Suppressor macrophage treated with lipopolysaccharide for 1 hour (primary cell): ENCODE results near the gene KRT39.
A peak's percentile ranks its signal among the peaks of the same experiment; 100 is the strongest.
"Not testable (repeated sequence)": the region's sequence is repeated elsewhere in the genome, so short reads cannot be mapped to it uniquely, and the experiment has no call there.

ENCODE experiments used
- DNase-seq, 3 donors: peaks; one replicate each; pipeline ENCODE4 v3.0.0-alpha.2; 2020 to 2022

Gene KRT39

GRCh38 chr17:40966848-40967247 lies at the start of gene KRT39:
KRT39 (minus strand) TSS chr17:40966948; CDS start chr17:40966856, 92 bp downstream.
- no peak for DNase-seq

GRCh38 chr17:41015454-41015853 lies 48.7 kb upstream of the KRT39 start:
- no peak for DNase-seq

- no peak for DNase-seq
These were observed 46.9 kb upstream of the KRT39 start for GRCh38 chr17:41013606-41014005.

GRCh38 chr17:41013181-41013580 lies 46.4 kb upstream of the KRT39 start:
- no peak for DNase-seq

- DNase-seq: no peak
These were observed 45.8 kb upstream of the KRT39 start for GRCh38 chr17:41012326-41013120.

GRCh38 chr17:41010441-41010840 lies 43.7 kb upstream of the KRT39 start:
- no peak for DNase-seq

GRCh38 chr17:41009936-41010335 lies 43.2 kb upstream of the KRT39 start:
- DNase-seq: no peak

GRCh38 chr17:41009301-41009760 lies 42.6 kb upstream of the KRT39 start:
- DNase-seq: no peak

GRCh38 chr17:41008811-41009210 lies 42.1 kb upstream of the KRT39 start, which contains the start of gene KRTAP3-1:
KRTAP3-1 (minus strand) TSS chr17:41009128; CDS start chr17:41009074, 54 bp downstream.
- no peak for DNase-seq

- DNase-seq: no peak
These were observed 37.6 kb upstream of the KRT39 start for GRCh38 chr17:41004397-41004796.

GRCh38 chr17:41003926-41004325 lies 37.2 kb upstream of the KRT39 start:
- no peak for DNase-seq

- peak; percentile 7 to 72 (median 41) for DNase-seq
These were observed 36.1 kb upstream of the KRT39 start for GRCh38 chr17:41002814-41003213.

GRCh38 chr17:41001795-41002194 lies 35.0 kb upstream of the KRT39 start:
- DNase-seq: no peak

GRCh38 chr17:40999563-40999962 lies 32.8 kb upstream of the KRT39 start, which contains the start of gene KRTAP3-2:
KRTAP3-2 (minus strand) TSS chr17:40999906; CDS start chr17:40999853, 53 bp downstream.
- DNase-seq: not testable (repeated sequence)

- DNase-seq: no peak
These were observed 30.6 kb upstream of the KRT39 start for GRCh38 chr17:40997361-40997760.

- DNase-seq: no peak
These were observed 30.1 kb upstream of the KRT39 start for GRCh38 chr17:40996829-40997228.

GRCh38 chr17:40995116-40995515 lies 28.4 kb upstream of the KRT39 start:
- DNase-seq: no peak

GRCh38 chr17:40993839-40994238 lies 27.1 kb upstream of the KRT39 start, which contains the start of gene KRTAP3-3:
KRTAP3-3 (minus strand) TSS chr17:40994164; CDS start chr17:40994097, 67 bp downstream.
- no peak for DNase-seq

GRCh38 chr17:40993084-40993483 lies 26.3 kb upstream of the KRT39 start:
- DNase-seq: no peak

- no peak for DNase-seq
These were observed 25.9 kb upstream of the KRT39 start for GRCh38 chr17:40992666-40993065.

- no peak for DNase-seq
These were observed 20.2 kb upstream of the KRT39 start for GRCh38 chr17:40986920-40987319.

GRCh38 chr17:40984226-40984625 lies 17.5 kb upstream of the KRT39 start, which contains the start of gene KRT40:
KRT40 (minus strand) TSS chr17:40984326; CDS start chr17:40984273, 53 bp downstream.
- DNase-seq: no peak

- no peak for DNase-seq
These were observed 14.4 kb upstream of the KRT39 start for GRCh38 chr17:40981115-40981514.

- no peak for DNase-seq
These were observed 13.8 kb upstream of the KRT39 start for GRCh38 chr17:40980596-40980995.
